GM18858 (cell line): ENCODE data around the gene TTC7B.

Experiments used
- ATAC-seq: cut with Tn5 transposase; IDR thresholded peaks from one replicate; pipeline ENCODE4 v1.9.1; 2021; ENCODE audit not compliant: unreplicated experiment

Gene TTC7B

DNA sequence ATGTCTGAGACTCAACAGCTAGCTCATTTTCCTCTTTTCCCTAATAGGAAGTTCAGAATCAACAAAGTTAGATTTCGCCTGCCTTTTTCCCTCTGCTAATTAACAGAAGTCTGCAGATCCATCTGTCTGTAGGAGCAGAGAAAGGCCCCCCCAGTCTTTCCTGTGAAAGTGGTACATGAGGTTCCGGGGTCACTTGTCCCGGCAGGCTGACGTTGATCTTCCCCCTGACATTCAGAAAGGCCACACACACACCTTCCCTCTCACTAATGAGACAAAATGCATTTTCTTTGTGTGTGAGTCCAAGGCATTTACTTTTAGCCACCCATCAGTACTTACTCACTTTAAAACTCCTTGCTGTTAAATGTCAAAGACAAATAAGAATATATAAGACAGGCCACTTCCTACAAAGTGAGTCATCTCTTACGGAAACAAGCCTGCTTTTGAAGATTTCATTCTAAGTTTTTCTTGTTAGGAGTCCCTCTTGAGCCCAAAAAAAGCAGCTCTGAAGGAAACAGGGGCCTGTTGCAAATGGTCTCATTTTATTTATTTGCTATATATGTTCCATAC lies 138.7 kb downstream of the TTC7B start:
- ATAC-seq, result no peak

DNA sequence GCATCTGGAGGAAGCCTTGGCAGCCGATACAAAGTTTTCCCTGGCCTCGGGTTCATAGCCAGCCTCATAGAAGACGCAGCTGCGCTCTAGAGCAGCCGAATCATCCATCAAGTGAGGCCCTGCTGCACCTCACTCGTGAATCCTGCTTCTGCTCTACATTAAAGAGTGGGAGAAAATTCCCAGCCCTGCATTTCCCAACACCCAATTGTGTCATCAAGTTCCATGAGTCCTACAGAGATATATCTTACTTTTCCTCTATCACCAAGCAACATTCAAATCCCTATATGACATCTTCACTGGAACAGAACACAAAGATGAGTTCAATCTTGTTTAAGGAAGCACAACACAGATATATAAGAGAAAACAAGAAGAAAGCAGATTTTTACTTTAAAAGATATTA lies 139.3 kb downstream of the TTC7B start:
- no peak for ATAC-seq

DNA sequence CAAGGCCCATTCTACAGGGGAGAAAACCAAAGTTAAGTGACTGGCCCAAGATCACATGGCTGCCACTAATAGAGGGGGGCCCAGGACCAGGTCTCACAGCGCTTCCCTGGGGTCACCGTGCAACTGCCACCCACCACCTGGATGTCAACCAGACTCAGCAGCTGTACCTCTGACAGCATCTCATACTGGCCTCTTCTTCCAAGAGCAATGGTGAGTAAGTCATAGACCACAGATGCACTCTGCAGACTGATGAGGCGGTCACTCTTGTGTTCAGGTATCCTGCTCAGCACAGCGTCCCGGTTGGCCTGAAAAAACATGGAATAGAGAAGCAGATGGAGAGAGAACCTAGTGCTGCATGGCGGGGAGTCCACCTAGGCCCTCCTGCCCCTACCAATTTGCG lies 139.9 kb downstream of the TTC7B start:
- ATAC-seq, result no peak

DNA sequence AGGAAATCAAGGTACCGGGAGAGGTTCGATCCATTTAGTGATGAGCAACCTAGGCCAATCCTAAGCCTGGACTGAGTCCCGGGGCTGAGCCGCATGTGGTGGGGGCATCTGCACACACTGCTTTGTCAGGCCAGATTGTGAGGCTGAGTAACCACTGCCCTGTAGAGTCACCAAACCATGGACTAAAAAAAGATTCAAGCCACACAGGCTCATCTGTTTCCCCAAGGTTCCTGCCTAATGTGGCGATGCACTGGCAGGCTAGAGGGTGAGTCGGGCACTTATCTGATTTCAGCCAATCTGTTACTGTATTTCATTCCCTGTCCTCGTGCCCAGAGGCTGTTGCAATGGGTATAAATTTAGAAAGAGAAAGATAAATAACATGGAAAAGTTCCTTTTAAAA lies 140.8 kb downstream of the TTC7B start:
- no peak for ATAC-seq

DNA sequence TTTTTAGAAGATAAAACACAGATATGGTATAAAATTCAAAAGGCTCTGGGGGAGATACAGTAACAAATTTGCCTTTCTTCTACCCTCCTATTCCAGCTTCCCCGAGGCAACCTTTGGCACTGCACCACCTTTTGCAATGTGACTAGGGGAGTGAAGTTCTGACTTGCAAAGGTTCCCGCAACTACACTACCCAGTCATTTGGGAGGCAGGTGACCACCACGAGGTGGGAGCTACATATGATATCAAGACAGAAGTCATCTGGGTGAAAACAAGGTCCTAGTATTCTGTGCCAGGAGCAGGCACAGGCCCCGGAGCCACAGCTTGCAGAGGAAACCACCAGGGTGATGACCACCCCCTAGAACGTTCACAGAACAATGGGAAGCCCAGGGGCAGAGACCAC lies 141.5 kb downstream of the TTC7B start:
- ATAC-seq, result no peak

DNA sequence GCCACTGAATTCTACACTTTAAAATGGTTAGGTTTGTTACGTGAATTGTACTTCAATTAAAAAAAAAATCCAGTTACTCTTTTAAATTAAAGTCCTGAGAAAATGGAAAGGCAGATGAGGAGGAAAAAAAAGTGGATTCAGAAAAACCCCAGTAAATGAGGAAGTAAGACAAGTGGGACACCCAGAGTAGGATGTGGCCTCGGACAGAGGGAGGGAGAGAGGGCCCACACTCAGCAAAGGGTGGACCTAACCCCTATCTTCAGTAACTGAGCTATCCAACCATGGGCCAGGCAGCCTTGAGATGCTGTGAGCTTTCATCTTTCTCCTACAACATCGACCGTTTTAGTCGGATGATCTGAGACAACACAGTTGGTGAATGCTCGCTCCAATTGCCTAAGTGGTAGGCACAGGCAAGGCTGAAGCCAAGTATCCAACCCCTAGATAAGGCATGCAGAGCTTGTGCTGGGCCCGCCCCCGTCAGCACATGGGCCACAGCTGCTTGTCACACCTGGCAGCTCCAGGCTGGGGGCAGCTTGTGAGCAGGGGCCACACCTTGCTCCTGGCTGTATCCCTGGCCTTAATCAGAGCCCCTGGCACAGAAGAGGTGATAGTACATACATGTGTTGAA lies 142.1 kb downstream of the TTC7B start:
- ATAC-seq, result no peak

DNA sequence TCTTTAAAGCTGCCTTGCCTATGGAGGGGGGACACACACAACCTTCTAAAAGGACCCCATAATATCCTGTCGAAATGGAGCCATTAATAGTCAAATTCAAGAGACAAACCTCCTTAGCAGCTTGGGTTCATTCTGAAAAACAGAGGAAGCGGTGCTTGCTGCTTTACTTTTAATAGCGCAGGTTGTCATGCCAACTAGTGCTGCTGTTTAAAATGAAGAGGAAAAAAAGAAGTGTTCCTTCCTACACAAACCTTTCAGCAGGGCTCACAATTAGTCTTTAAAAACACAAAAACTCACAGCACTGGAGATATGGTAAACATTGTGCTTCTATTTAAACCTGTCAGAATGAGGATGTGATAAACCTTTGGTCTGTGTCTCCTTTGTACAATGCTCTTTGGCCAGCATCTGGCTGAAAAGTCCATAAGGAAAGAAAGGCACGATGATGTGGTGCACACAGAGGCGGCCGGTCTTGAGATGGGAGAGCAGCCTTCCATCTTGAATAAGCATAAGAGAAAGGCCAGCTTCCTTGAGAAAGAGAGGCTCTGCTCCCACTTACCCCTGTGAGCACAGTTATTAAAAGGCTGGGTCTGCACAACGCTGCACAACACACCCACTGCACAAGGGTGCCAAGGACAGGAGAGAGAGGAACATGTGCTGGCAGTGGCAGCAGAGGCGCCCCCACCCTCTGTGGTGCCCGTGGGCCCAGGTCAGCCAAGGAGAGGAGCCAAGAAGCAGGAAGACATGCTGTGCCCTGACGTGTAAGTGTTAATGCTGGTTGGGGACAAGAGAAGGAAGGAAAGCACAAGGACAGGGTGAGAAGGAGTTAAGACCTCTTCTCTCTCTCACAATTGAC lies 144.6 kb downstream of the TTC7B start:
- ATAC-seq, result no peak

DNA sequence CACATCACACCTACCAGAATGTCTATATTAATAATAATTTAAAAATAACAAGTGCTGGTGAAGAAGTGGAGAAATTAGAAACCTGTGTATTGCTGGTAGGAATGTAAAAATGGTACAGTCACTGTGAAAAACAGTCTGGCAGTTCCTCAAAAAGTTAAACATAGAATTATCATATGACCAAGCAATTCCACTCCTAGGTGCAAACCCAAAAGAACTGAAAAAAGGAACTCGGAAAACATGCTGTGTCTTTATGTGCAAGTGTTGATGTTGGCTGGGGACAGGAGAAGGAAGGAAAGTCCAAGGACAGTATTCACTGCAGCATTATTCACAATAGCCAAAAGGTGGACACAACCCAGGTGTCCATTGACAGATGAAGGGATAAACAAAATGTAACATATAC lies 146.5 kb downstream of the TTC7B start:
- no peak for ATAC-seq

DNA sequence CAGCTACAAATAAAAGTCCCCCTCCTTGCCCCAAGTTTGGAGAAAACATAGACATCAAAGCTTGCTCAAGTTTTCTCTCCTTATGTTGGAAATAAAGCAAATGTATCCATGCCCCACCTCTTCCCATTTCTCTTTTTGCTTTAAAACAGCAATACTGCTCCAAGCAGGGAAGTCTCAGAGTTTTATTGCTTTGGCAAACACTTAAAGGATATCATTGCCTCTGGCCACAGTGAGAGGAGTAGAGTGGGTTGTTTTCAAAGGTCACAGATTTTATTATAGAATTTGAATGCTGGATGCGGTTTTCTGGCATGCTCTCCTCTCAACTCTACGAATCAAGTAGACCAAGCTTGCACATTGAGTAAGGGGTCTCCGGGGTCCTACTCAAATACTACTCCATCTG lies 149.7 kb downstream of the TTC7B start:
- no peak for ATAC-seq

DNA sequence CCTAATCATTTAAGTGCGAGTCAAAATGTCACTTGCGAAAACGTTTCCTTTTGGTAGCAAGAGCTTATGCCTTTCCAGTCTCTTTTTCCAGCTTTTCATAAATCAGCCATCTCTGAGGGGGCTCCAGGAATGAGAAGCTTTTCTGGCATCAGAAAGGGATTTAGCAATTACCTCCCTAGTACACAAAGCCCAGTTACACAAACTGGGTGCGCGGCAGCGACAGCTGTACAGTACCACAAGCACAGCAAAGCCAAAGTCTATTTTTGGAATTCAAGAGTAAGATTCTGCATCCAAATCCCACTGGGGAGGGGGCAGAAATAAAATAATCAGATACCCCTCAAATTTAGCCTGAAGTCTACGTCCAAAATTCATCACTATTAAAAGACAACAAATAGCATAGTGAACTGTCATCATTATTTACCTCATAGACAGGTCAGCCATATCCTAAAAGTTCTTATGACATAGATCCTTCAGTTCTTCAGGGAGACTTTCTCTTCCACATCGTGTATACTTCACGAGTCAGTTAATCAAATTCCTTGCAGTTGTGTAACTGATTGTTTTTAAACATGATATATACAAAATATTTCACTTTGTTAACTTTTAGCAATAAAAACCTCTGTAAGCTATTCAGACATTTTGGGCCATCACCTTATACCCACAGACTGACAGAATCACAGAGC lies 150.8 kb downstream of the TTC7B start:
- ATAC-seq, result no peak

DNA sequence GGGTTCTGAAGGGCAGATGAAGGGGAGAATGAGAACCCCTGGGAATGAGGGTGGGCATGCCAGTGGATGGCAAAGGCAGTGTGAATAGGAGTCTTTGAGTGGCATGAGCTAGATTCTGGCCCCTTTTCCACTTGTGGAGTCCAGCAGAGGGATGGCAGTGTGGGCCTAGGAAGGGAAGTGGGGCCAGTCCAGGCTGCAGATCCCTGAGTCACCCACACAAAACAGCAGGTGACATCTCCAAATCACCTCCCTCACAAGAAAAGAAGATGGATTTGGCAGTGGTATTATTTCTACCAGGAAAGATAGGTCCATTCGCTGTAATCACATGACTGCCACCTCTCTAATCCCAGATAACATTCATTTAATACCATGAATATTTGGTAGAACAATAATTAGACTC lies 151.3 kb downstream of the TTC7B start:
- no peak for ATAC-seq

DNA sequence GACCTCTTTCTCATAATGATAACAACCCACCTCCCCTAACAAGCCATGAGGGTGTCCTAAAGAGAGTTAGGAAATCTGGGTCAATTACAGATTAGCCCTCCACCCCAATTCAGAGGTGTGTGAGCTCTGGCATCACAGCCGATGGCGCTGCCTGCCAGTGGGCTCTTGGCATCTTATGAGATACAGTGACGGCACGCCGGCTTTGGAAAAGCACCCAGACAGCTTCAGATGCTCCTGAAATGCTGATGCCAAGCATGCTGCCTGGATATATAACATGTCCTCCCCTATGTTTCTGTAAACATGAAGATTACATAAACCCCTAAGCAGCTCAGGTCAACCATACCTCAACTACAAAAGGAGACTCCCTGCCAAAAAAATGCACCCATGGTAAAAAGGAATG lies 152.6 kb downstream of the TTC7B start:
- ATAC-seq, result no peak

DNA sequence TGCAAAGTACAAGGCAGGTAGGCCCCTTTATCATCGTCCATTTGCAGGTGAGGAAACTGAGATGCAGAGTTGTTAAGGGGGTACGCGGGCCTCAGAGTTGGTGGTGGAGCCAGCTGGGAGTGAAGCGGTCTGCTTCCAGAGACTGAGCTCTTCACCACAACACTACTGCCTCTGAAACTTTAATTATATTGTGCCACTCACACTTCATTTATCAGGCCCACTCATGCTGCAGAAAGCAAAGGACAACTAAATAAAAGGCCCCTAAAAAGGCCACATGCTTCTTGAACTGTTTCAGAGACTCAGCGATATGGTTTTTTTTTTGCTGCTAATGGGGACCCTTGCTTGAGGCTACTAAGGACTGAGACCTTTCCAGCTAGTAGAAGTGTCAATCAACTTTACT lies 153.1 kb downstream of the TTC7B start:
- no peak for ATAC-seq

DNA sequence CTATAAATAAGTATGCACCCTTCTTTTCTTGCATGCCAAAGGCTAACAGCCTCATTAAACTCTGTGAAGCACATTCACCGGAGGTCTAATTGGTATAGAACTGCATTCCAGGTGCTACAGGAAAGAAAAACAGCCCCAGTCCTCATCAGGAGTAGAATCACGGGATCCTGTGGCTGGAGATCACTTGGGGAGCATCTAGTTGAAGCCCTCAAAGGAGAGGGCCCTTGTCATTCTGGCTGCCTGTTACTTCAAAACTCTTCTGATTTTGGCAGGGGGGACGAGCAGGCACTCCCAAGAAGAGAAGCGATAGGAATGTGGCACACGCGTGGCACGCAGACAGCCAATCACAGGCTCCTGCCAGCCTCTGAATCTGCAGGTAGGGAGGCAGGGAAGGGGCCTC lies 154.4 kb downstream of the TTC7B start:
- no peak for ATAC-seq

DNA sequence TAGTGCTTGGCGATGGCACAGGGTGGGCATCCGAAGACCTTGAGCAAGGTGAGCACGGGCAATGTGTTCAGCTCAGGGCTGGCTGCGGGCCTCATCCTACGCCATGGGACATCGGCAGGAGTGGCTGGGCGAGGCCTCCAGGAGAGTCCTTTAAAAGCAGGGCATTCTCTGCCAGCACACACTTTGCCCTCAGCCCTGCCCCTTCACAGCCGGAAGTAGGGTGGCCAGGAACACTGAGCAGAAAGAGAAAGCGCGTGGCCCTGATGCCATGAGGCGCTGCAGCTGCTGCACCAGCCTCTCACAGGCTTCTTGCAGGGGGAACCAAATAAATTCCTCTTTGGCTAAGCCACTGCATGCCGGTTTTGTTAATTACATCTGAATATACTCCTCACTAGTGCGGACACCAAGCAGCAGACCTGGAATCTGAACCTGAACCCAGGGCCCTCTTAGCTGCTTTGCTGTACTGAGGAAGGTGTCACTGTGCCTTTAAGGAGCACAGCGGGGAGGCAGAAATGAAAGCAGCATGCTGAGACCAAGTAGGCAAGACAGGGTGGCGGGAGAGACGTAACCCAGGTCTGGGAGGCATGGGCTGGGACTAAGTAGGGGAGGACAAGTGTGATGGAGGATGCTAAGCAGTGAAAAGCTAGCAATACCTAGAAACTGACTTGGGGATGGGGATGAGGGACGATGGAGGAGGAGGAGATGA lies 155.2 kb downstream of the TTC7B start:
- ATAC-seq, result no peak

DNA sequence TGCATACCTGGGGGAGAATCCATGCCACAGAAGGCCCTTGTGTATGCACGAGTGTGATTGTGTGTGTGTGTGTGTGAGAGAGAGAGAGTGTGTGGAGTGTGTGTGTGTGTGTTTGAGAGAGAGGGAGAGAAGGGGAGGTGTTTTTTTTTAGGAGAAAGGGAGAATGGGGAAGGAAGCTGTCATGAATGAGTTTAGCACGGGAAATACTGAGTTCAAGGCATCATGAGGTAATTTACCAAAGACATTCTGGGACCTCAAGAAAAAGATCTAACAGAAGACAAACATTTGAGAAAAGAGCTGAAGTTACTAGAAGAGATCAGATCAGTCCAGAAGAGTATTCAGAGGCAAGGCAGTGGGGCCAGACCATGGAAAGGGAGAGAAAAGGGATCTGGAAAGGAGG lies 157.1 kb downstream of the TTC7B start:
- no peak for ATAC-seq

DNA sequence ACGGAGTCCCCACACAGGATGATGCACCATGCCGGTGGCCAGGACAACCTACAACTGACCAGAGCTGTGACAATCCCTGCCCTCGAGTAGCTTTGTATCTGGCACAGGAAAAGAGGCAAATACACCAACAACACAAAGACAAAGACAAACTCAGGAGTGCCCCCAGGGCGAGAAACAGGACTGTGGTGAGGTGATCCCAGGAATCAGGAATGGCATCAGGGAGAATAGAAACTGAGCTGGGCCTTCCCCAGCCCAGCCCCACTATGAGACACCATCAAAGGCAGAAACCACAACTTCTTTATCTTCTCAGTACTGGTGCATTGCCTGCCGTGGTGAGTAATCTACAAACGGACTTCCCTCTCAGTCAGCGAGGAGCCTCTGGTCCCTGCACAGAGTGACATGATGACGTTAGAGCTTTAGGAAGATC lies 157.7 kb downstream of the TTC7B start:
- no peak for ATAC-seq

DNA sequence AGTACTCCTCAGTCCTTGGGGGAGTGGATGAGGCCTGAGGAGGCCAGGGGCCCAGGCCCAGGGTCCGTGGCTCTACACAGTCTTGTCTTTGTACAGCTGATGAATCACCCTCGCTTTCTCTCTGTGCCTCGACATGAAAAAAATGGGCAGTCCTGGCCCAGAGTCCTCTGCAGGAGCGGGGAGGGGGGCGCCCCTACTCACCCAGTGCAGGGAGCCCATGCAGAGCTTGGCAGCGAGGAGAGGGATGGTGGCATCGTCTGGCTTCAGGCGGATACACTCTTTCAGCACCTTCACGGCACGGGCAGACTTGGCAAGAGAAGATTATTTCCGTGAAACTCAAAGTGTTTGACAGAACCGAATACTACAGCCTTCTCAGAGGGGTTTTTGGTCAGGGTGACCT lies 159.3 kb downstream of the TTC7B start:
- no peak for ATAC-seq

DNA sequence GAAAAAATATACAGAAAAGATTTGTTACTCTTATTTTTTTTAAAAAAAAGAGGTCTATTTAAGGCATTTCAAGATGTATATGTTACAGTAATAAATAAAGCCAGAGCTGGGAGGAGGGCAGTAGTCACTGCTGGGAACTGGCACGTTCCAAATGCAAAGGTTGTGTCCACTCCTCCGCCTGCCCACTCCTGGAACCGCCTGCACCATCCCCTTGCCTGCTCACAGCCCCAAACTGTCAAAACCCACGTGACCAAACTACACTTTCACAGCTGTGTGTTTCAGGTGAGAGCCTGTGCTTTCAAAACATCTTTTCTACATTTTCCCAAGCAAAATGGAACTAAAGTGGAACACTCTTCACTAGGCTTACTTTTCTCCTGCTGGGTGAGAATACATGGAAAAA lies 160.4 kb downstream of the TTC7B start:
- no peak for ATAC-seq

DNA sequence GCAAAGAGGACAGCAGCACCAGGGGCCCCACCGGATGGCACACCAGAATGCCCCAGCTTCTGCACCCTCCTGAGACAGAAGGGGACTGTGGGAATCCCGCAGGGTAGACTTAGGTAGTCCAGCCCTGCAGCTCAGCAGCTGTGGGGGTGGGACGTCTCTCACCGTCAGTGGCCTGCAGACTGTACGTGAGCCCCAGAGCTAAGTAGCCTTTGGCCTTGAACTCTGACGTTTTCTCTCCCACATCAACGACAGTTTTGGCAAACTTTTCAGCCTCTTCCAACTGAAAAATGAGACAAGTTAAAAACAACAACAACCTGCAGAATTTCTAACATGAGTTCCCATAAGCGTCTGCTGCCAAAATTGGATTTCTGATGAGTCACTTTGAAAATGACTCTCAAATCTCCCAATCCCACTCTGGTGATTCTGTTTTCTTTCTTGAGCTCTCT lies 161.4 kb downstream of the TTC7B start:
- no peak for ATAC-seq

DNA sequence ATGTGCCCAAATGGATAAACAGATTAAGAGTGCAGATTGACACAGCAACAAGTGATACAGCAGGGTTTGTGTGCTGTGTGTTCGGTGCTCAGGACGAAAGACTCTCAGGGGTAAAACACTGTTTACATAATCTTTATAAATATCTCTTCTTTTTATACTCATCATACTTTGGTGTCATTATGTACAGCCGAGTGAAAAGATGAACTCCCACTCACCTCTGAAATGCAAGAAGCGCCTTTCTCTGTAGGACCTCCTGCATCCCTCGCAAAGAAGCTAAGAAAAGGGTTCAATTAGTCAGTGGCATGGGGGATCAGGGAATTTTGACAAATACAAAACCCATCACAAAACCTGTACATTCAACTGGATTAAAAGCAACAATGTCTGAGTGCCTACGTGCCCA lies 163.6 kb downstream of the TTC7B start:
- no peak for ATAC-seq
